ENCODE data around the gene CCDC172. TPM values are rescaled to one million over a fixed set of nuclear protein-coding genes. Genes with fewer than 3 reads are reported as not detected.

CCDC172 gene
- total and polyA plus RNA-seq, 2 of the 8 experiments (the other 6 are each of a cell fraction or from before 2014, with no cell fraction given) = 1.1 to 3.6 TPM

- TF ChIP-seq TAF1 (IDR thresholded peaks at IDR 0.05; ENCODE audit: low read depth, low read length) = 0 out of 2 replicates have a peak, but pooled peaks have one; percentile 11
- TF ChIP-seq, protein P1, sequence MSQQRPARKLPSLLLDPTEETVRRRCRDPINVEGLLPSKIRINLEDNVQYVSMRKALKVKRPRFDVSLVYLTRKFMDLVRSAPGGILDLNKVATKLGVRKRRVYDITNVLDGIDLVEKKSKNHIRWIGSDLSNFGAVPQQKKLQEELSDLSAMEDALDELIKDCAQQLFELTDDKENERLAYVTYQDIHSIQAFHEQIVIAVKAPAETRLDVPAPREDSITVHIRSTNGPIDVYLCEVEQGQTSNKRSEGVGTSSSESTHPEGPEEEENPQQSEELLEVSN (IDR thresholded peaks at IDR 0.05) = peak; percentile 5; the same call in 1 of the 2 replicates
- TF ChIP-seq, protein P2, sequence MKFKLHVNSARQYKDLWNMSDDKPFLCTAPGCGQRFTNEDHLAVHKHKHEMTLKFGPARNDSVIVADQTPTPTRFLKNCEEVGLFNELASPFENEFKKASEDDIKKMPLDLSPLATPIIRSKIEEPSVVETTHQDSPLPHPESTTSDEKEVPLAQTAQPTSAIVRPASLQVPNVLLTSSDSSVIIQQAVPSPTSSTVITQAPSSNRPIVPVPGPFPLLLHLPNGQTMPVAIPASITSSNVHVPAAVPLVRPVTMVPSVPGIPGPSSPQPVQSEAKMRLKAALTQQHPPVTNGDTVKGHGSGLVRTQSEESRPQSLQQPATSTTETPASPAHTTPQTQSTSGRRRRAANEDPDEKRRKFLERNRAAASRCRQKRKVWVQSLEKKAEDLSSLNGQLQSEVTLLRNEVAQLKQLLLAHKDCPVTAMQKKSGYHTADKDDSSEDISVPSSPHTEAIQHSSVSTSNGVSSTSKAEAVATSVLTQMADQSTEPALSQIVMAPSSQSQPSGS (IDR thresholded peaks at IDR 0.05; ENCODE audit: low read length) = 0 out of 2 replicates have a peak, but pooled peaks have one; percentile 9
Measured at GRCh38 chr10:116324227-116324950, at the start of gene CCDC172 (continued).
